HCT116 (cell line): ENCODE data around the gene MYL3.

Source experiments
- CTCF ChIP-seq, 3 experiments: fragments of 200-600 bp in 1 of 3; sonication (generic) in 1 of 3; IDR thresholded peaks in 2 of 3; conservative IDR thresholded peaks in 1 of 3; 2 replicates each; pipeline ENCODE4 v1.5.1; 2012 to 2017; ENCODE audit warnings: low read depth in 2 of 3, low read length in 2 of 3, antibody characterized with exemption in 1 of 3, borderline replicate concordance in 1 of 3, control low read depth in 1 of 3, mild to moderate bottlenecking in 1 of 3, mixed read lengths in 1 of 3, mixed run types in 1 of 3, moderate library complexity in 1 of 3; ENCODE audit not compliant: insufficient read depth in 1 of 3
- EZH2 ChIP-seq: fragments of 200-600 bp; sonication (generic); IDR thresholded peaks from 2 replicates; pipeline ENCODE4 v1.6.1; 2017; ENCODE audit warnings: antibody characterized with exemption, mixed run types
- EZH2phosphoT487 ChIP-seq: fragments of 200-600 bp; IDR thresholded peaks from 2 replicates; pipeline ENCODE4 v1.6.1; 2018; ENCODE audit warnings: antibody characterized with exemption, borderline replicate concordance
- FOSL1 ChIP-seq: IDR thresholded peaks from 2 replicates; pipeline ENCODE4 v1.6.1; 2012; ENCODE audit warnings: low read depth
- POLR2A ChIP-seq: IDR thresholded peaks from 2 replicates; pipeline ENCODE4 v1.7.0; 2011; ENCODE audit warnings: borderline replicate concordance; ENCODE audit not compliant: insufficient read depth, insufficient read length; ENCODE audit errors: extremely low read depth
- POLR2AphosphoS5 ChIP-seq: IDR thresholded peaks from 2 replicates; pipeline ENCODE4 v1.6.1; 2011; ENCODE audit warnings: mild to moderate bottlenecking, low read depth, low read length, moderate library complexity
- RAD21 ChIP-seq: IDR thresholded peaks from 2 replicates; pipeline ENCODE4 v1.6.1; 2012; ENCODE audit warnings: low read depth, mild to moderate bottlenecking
- ZBTB33 ChIP-seq: IDR thresholded peaks from 2 replicates; pipeline ENCODE4 v1.6.1; 2011; ENCODE audit warnings: mild to moderate bottlenecking, low read length, moderate library complexity; ENCODE audit not compliant: insufficient replicate concordance; ENCODE audit errors: extremely low read depth
- ZFX ChIP-seq: fragments of 450-650 bp; IDR thresholded peaks from 2 replicates; pipeline ENCODE4 v1.6.1; 2017

GRCh38 chr3:46907960-46908293 lies 44.7 kb upstream of the MYL3 start:
- TF ChIP-seq EZH2phosphoT487, result no peak
- no peak for TF ChIP-seq POLR2A
- no peak for TF ChIP-seq ZBTB33
- TF ChIP-seq FOSL1, result no peak
- no peak for TF ChIP-seq EZH2
- TF ChIP-seq CTCF (IDR thresholded peaks at IDR 0.05 in 2 of 3, conservative IDR thresholded peaks at IDR 0.05 in 1 of 3; ENCODE audit: borderline replicate concordance in 1 of 3, insufficient read depth in 1 of 3, low read depth in 2 of 3, low read length in 2 of 3), result no peak
- no peak for TF ChIP-seq ZFX
- no peak for TF ChIP-seq RAD21
- TF ChIP-seq POLR2AphosphoS5, result no peak
